ENCODE results near the gene IQSEC2. TPM values are rescaled to one million over a fixed set of nuclear protein-coding genes. Genes with fewer than 3 reads are reported as not detected.

Gene IQSEC2
- total and polyA plus RNA-seq, 9 of the 15 experiments (the other 6 are each of a cell fraction or from before 2014, with no cell fraction given) = 2.7 to 41.8 (median 20.1) TPM

DNA sequence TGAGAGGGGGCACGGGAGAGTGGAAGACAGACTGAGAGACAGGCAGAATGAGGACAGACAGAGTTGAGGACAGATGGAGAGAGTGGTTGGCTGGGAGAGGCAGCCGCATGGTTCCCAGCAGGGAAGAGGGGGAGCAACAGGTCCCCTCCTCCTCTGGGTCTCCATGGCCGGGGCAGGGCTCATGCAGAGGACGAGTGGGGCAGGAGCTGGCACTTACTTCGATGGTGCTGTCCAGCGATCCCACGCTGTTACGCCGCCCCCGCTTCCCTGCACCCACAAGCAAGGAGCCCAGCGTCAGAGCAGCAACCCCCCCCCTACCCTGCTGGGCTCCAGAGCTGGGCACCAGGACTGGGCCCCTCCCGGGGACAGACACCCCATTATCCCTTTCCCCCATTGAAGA, 45.8 kb downstream of the IQSEC2 start:
- no peak overlapping the region for H3K9ac ChIP-seq (ENCODE audit: insufficient read depth in 1 of 2, low read depth in 2 of 2, low read length in 2 of 2)
- FAIRE-seq = no peak
- H3K79me2 ChIP-seq (ENCODE audit: control insufficient read depth, insufficient read depth, low read length) = no peaks in the 10 kb centered on the region
- no peak overlapping the region for H2AFZ ChIP-seq (ENCODE audit: low read depth, low read length)
- ChIA-PET POLR2A (interaction anchor here (0.8 to 1.4 kb wide), 2 partner anchors 11 to 15 kb away, joined by 3 to 4 read pairs; no protein-coding TSS in a partner anchor), CTCF (ENCODE audit: low intra/inter-chr PET ratio) (no interaction called here)
- no peak for ATAC-seq
- peaks cover 0 to 7% of the 10 kb centered on the region in 2 experiments; a peak in 1 of 5 replicates for H3K4me1 ChIP-seq (replicated peaks in 1 of 2; ENCODE audit: control insufficient read depth in 2 of 2, insufficient read depth in 2 of 2, low read length in 2 of 2)
- DNase-seq (ENCODE audit: extremely low read depth in 1 of 4, low spot score in 3 of 4) = no peak
- H3K4me2 ChIP-seq (ENCODE audit: insufficient read depth, low read length) = no peak overlapping the region
- no peaks in the 10 kb centered on the region for H3K27me3 ChIP-seq (ENCODE audit: control insufficient read depth in 2 of 2, insufficient read depth in 2 of 2, low read length in 2 of 2)
- BruUV-seq (replicated peaks) = no TSS peak
- H3K9me1 ChIP-seq (ENCODE audit: control insufficient read depth, insufficient read depth, low read length) = no peaks in the 10 kb centered on the region
- H3K36me3 ChIP-seq (ENCODE audit: control insufficient read depth, insufficient read depth, low read length) = peaks cover 35% of the 10 kb centered on the region; the same call in 2 of the 3 replicates
- no peak overlapping the region for H3K4me3 ChIP-seq
- 69% methylated on average over 3 of the region's 12 CpGs for WGBS (ENCODE audit: insufficient coverage, low coverage, missing lambda C conversion rate)
- no peaks in the 10 kb centered on the region; the same call in 1 of the 2 replicates for H4K20me1 ChIP-seq (replicated peaks; ENCODE audit: control insufficient read depth, insufficient read depth, low read length)
- in situ Hi-C loops (cut with MboI) (no loop called here), intact Hi-C loops (cut with micrococcal nuclease) (no loop called here)
- H3K27ac ChIP-seq (ENCODE audit: extremely low read depth, low read depth, low read length) = no peak overlapping the region
- no peaks in the 10 kb centered on the region for H3K9me3 ChIP-seq (replicated peaks; ENCODE audit: control insufficient read depth, insufficient read depth, low read depth, low read length)
- TF ChIP-seq TBL1XR1 (IDR thresholded peaks at IDR 0.05; ENCODE audit: low read length in 2 of 2) (no peak), ZNF445 (CRISPR knock-in tag; IDR thresholded peaks at IDR 0.05; ENCODE audit: low read depth) (no peak), RFX7 (CRISPR knock-in tag; IDR thresholded peaks at IDR 0.05) (no peak), BRD9 (IDR thresholded peaks at IDR 0.05; ENCODE audit: low read depth, partially characterized antibody) (no peak), FOSL1 (tag; conservative IDR thresholded peaks at IDR 0.05) (no peak), ETV6 (IDR thresholded peaks at IDR 0.05; ENCODE audit: borderline replicate concordance in 1 of 2, low read depth in 2 of 2, low read length in 1 of 2) (no peak), ETV6 (CRISPR knock-in tag; IDR thresholded peaks at IDR 0.05; ENCODE audit: borderline replicate concordance) (no peak), CHD2 (IDR thresholded peaks at IDR 0.05; ENCODE audit: low read depth, low read length) (no peak)
- TF ChIP-seq, protein P1, sequence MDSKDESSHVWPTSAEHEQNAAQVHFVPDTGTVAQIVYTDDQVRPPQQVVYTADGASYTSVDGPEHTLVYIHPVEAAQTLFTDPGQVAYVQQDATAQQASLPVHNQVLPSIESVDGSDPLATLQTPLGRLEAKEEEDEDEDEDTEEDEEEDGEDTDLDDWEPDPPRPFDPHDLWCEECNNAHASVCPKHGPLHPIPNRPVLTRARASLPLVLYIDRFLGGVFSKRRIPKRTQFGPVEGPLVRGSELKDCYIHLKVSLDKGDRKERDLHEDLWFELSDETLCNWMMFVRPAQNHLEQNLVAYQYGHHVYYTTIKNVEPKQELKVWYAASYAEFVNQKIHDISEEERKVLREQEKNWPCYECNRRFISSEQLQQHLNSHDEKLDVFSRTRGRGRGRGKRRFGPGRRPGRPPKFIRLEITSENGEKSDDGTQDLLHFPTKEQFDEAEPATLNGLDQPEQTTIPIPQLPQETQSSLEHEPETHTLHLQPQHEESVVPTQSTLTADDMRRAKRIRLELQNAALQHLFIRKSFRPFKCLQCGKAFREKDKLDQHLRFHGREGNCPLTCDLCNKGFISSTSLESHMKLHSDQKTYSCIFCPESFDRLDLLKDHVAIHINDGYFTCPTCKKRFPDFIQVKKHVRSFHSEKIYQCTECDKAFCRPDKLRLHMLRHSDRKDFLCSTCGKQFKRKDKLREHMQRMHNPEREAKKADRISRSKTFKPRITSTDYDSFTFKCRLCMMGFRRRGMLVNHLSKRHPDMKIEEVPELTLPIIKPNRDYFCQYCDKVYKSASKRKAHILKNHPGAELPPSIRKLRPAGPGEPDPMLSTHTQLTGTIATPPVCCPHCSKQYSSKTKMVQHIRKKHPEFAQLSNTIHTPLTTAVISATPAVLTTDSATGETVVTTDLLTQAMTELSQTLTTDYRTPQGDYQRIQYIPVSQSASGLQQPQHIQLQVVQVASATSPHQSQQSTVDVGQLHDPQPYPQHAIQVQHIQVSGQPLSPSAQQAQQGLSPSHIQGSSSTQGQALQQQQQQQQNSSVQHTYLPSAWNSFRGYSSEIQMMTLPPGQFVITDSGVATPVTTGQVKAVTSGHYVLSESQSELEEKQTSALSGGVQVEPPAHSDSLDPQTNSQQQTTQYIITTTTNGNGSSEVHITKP (IDR thresholded peaks at IDR 0.05; ENCODE audit: partially characterized antibody) = no peak
- TF ChIP-seq, protein P2, sequence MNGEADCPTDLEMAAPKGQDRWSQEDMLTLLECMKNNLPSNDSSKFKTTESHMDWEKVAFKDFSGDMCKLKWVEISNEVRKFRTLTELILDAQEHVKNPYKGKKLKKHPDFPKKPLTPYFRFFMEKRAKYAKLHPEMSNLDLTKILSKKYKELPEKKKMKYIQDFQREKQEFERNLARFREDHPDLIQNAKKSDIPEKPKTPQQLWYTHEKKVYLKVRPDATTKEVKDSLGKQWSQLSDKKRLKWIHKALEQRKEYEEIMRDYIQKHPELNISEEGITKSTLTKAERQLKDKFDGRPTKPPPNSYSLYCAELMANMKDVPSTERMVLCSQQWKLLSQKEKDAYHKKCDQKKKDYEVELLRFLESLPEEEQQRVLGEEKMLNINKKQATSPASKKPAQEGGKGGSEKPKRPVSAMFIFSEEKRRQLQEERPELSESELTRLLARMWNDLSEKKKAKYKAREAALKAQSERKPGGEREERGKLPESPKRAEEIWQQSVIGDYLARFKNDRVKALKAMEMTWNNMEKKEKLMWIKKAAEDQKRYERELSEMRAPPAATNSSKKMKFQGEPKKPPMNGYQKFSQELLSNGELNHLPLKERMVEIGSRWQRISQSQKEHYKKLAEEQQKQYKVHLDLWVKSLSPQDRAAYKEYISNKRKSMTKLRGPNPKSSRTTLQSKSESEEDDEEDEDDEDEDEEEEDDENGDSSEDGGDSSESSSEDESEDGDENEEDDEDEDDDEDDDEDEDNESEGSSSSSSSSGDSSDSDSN (IDR thresholded peaks at IDR 0.05; ENCODE audit: borderline replicate concordance in 1 of 2, low read depth in 2 of 2, low read length in 2 of 2) = no peak
- TF ChIP-seq, protein P3, sequence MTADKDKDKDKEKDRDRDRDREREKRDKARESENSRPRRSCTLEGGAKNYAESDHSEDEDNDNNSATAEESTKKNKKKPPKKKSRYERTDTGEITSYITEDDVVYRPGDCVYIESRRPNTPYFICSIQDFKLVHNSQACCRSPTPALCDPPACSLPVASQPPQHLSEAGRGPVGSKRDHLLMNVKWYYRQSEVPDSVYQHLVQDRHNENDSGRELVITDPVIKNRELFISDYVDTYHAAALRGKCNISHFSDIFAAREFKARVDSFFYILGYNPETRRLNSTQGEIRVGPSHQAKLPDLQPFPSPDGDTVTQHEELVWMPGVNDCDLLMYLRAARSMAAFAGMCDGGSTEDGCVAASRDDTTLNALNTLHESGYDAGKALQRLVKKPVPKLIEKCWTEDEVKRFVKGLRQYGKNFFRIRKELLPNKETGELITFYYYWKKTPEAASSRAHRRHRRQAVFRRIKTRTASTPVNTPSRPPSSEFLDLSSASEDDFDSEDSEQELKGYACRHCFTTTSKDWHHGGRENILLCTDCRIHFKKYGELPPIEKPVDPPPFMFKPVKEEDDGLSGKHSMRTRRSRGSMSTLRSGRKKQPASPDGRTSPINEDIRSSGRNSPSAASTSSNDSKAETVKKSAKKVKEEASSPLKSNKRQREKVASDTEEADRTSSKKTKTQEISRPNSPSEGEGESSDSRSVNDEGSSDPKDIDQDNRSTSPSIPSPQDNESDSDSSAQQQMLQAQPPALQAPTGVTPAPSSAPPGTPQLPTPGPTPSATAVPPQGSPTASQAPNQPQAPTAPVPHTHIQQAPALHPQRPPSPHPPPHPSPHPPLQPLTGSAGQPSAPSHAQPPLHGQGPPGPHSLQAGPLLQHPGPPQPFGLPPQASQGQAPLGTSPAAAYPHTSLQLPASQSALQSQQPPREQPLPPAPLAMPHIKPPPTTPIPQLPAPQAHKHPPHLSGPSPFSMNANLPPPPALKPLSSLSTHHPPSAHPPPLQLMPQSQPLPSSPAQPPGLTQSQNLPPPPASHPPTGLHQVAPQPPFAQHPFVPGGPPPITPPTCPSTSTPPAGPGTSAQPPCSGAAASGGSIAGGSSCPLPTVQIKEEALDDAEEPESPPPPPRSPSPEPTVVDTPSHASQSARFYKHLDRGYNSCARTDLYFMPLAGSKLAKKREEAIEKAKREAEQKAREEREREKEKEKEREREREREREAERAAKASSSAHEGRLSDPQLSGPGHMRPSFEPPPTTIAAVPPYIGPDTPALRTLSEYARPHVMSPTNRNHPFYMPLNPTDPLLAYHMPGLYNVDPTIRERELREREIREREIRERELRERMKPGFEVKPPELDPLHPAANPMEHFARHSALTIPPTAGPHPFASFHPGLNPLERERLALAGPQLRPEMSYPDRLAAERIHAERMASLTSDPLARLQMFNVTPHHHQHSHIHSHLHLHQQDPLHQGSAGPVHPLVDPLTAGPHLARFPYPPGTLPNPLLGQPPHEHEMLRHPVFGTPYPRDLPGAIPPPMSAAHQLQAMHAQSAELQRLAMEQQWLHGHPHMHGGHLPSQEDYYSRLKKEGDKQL (CRISPR knock-in tag; IDR thresholded peaks at IDR 0.05; ENCODE audit: borderline replicate concordance) = no peak

All from K562 (cell line).